Thoracic aorta (tissue), 2 donors: ENCODE data around the gene LIN9. TPM values are rescaled to one million over a fixed set of nuclear protein-coding genes. Genes with fewer than 3 reads are reported as not detected.

Experiments used
- ATAC-seq: fragments of 150-250 bp; one replicate; pipeline ENCODE4 v1.8.0; 2017; ENCODE audit warnings: low read depth; ENCODE audit not compliant: insufficient number of reproducible peaks, low FRiP score
- DNase-seq: peaks from one replicate; pipeline ENCODE4 v3.0.0-alpha.2; 2020; ENCODE audit warnings: low spot score
- H3K27ac ChIP-seq, 2 donors: fragments of 200-600 bp; sonication (generic); 1 replicate in 1 of 2; 2 replicates in 1 of 2; pipeline ENCODE4 v1.5.1; 2016; ENCODE audit warnings: mild to moderate bottlenecking in 2 of 2, moderate library complexity in 2 of 2
- H3K27me3 ChIP-seq: fragments of 200-600 bp; sonication (generic); replicated peaks from 2 replicates; pipeline ENCODE4 v1.6.0; 2016; ENCODE audit warnings: mild to moderate bottlenecking; ENCODE audit not compliant: insufficient read depth
- H3K36me3 ChIP-seq: fragments of 200-600 bp; sonication (generic); one replicate; pipeline ENCODE4 v1.5.1; 2016
- H3K4me1 ChIP-seq, 2 donors: fragments of 200-600 bp; sonication (generic); 1 replicate in 1 of 2; 2 replicates in 1 of 2; pipeline versions ENCODE4 v1.5.1 to v1.6.0; 2016; ENCODE audit warnings: low read depth in 2 of 2, mild to moderate bottlenecking in 1 of 2; ENCODE audit not compliant: control insufficient read depth in 1 of 2
- H3K4me3 ChIP-seq: fragments of 200-600 bp; sonication (generic); 2 replicates; pipeline ENCODE4 v1.5.1; 2016; ENCODE audit warnings: mild to moderate bottlenecking
- H3K9me3 ChIP-seq: fragments of 200-600 bp; sonication (generic); 2 replicates; pipeline ENCODE4 v1.5.1; 2016
- total RNA-seq, 2 donors: library from RNA; depleted of rRNA; stranded (reverse); fragments of >200 nt; gene quantifications; one replicate each; pipeline versions ENCODE4 v1.1.0 to v1.2.3, GENCODE V29; 2016
- TF ChIP-seq, protein P1 (sequence below): fragments of 200-600 bp; sonication (generic); IDR thresholded peaks from one replicate; pipeline ENCODE4 v1.5.1; 2019; ENCODE audit warnings: antibody characterized with exemption

LIN9 gene
- total RNA-seq, 2 donors from 2014 or later = 1.3 to 1.6 TPM

DNA sequence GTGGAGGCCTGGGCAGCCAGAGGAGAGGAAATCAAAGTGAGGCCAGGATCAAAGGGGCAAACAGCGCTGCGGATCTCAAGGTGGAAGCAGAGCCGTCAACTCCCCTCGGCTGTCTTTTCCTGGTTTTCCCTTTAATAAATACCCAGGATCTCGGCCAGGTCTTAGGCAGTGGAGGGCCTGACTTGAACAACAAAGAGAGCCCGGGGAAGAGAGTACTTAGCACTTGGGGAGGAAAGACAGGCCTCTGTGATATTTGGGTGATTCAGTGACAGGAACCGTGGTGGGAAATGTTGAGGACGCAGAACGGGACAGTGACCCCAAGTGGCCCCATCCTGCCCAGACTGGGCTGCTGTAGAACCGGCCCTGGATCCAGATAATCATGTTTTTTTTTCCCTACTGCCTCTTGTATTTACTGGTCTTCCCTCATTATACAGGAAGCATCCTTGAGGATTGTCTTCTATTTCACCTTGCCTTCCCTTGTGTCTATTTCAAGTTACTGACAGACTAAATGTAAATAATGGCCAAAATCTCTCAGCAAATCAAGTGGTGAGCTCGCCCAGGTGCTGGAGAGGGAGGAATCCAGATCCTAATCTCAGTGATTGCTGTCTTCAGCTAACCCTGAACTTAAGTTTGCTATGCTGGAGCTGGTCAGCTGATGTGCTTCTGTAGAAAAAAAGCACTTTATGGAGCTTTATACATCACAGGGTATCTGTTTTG lies 88.3 kb downstream of the LIN9 start:
- Histone ChIP-seq H3K36me3 (no peaks in the 10 kb centered on the region), H3K4me1 (peaks cover 0 to 4% of the 10 kb centered on the region in 2 donors), H3K4me3 (no peak overlapping the region), H3K27me3 (no peaks in the 10 kb centered on the region), H3K27ac (no peak overlapping the region), H3K9me3 (no peaks in the 10 kb centered on the region)
- DNase-seq (no peak), ATAC-seq (no peak)
- TF ChIP-seq, protein P1, sequence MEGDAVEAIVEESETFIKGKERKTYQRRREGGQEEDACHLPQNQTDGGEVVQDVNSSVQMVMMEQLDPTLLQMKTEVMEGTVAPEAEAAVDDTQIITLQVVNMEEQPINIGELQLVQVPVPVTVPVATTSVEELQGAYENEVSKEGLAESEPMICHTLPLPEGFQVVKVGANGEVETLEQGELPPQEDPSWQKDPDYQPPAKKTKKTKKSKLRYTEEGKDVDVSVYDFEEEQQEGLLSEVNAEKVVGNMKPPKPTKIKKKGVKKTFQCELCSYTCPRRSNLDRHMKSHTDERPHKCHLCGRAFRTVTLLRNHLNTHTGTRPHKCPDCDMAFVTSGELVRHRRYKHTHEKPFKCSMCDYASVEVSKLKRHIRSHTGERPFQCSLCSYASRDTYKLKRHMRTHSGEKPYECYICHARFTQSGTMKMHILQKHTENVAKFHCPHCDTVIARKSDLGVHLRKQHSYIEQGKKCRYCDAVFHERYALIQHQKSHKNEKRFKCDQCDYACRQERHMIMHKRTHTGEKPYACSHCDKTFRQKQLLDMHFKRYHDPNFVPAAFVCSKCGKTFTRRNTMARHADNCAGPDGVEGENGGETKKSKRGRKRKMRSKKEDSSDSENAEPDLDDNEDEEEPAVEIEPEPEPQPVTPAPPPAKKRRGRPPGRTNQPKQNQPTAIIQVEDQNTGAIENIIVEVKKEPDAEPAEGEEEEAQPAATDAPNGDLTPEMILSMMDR = no peak

DNA sequence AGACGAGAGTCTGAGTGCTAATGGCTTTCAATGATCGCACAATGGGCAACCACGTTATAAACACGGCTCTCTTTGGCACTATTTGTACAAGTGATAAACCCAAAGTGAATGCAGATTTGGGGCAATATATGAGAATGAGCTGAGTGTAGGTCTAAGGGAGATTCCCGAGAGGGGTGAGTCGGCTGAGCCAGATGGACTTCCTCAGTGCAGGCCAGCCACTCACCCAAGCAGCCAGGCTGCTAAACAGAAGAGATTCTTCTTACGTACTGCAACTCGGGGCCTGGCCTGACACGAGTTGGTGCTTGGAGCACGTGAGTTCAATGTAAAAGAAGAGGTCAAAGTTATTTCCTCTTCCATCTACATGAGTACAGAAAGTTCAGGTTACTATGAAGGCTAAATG lies 91.7 kb downstream of the LIN9 start:
- Histone ChIP-seq H3K27ac (no peak overlapping the region), H3K36me3 (no peaks in the 10 kb centered on the region), H3K27me3 (no peaks in the 10 kb centered on the region), H3K9me3 (no peaks in the 10 kb centered on the region), H3K4me1 (no peaks in the 10 kb centered on the region), H3K4me3 (no peak overlapping the region)
- ATAC-seq (no peak), DNase-seq (no peak)
- TF ChIP-seq, protein P1 = no peak

DNA sequence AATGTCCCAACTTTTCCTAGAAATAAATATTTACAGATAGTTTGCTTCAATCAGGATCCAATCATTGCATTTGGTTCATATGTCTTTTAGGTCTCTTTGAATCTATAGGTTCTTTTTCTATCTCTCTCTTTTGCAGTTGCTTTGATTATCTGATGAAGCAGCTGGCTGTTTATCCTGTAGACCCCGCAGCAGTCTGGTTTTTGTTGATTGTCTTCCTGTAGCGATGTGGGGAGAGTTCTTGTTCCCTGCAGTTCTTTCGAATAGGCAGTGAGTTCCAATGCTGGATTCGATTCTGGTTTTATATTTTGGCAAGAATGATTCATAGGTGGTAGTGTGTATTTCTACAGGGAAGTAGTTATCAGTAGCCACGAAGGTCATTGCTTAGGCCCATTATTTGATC lies 92.9 kb downstream of the LIN9 start:
- TF ChIP-seq, protein P1 = no peak
- Histone ChIP-seq H3K4me1 (no peaks in the 10 kb centered on the region), H3K4me3 (no peak overlapping the region), H3K9me3 (no peaks in the 10 kb centered on the region), H3K27ac (no peak overlapping the region), H3K27me3 (no peaks in the 10 kb centered on the region), H3K36me3 (no peaks in the 10 kb centered on the region)
- ATAC-seq (no peak), DNase-seq (no peak)

DNA sequence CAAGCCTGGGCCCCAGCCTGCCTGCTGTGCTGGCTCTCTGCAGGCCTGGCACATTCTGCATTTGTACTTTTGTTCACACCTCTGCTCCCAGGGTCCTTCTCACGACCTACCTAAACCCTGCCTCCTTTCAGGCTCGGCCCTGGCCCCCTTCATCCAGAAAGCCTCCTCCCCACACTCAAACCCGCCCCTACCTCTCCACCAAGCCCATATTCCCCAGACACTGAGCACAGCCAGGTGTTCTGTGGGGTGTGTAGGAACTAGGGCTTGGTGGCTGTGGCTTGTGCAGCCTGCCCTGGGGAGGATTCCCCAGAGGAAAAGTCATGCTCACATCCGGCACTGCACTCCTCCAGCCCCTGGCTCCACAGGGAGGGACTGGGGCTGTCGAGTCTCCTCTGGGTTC lies 93.7 kb downstream of the LIN9 start:
- Histone ChIP-seq H3K27ac (no peak overlapping the region), H3K4me3 (no peak overlapping the region), H3K36me3 (no peaks in the 10 kb centered on the region), H3K4me1 (no peaks in the 10 kb centered on the region), H3K9me3 (no peaks in the 10 kb centered on the region), H3K27me3 (no peaks in the 10 kb centered on the region)
- ATAC-seq (no peak), DNase-seq (no peak)
- TF ChIP-seq, protein P1 = no peak

DNA sequence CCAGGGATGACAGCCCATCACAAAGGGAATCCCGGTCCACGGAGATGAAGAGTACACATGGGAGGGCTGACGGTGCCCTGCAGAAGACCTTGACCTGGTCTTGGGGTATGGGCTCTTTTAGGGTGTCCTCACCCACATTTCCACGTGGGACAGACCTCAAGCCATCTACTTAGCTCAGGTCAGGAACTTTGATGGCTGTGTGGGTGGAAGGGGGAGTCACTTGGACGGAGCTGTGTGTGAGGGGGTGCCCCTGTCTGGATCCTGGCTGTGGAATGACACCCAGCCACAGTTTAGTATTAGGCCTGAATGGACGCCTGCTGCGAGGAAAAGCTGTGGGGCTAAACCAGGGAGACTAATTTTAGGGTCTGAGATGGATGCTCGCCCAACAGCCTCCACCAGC lies 96.4 kb downstream of the LIN9 start:
- TF ChIP-seq, protein P1 = no peak
- DNase-seq = no peak

More for the DNA sequence above, 96.4 kb downstream of the LIN9 start:
- H3K27ac ChIP-seq = no peak overlapping the region
- no peaks in the 10 kb centered on the region for H3K36me3 ChIP-seq
- ATAC-seq = no peak
- H3K27me3 ChIP-seq = no peaks in the 10 kb centered on the region
- H3K4me3 ChIP-seq = no peak overlapping the region
- no peaks in the 10 kb centered on the region for H3K4me1 ChIP-seq
- H3K9me3 ChIP-seq = no peaks in the 10 kb centered on the region
